Stimulated activated CD4-positive, alpha-beta T cell treated with anti-CD3 and anti-CD28 coated beads, Interleukin-1b, Interleukin-23, amount 100 ng/mL, for 24 hours (primary cell): Measurements from ENCODE around the gene SHISA7.

Experiments
- DNase-seq, 4 experiments: peaks; one replicate each; pipeline ENCODE4 v3.0.0-alpha.2; 2020; ENCODE audit warnings: low read depth in 4 of 4, low spot score in 1 of 4

The SHISA7 gene

DNA sequence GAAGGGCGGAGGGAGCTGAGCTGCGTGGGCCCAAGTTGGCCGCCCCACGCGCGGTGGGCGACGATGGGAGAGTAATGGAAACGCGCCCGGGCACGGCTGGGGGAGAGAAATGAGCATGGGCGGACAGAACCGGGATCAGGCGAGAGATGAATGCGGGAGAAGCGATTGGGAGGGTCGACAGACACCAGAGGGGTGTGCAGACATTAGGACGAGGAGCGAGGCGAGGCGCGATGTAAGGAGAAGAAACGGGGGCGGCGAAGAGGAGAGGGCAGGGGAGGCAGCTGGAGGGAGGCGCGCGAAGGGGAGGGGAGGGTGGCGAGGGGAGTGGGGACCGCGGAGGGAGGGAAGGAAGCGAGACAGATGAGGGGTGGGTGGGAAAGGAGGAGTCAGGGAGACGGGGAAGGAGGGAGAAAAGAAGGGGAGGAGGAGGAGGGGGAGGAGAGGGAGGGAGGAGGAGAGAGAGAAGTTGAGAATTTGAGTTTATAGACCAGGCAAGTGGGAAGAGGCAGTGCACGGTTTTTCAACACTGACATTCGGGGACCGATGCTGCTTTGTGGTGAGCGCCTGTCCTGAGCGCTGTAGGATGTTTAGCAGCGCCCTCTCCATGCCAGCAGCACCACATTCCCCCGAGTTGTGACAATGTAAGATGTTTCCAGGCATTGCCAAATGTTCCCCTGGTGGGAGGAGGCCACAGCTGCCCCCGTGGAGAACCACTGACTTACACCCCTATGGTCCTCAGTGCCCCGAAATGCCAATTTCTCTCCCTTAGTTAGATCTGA, at the start of gene SHISA7:
Gene SHISA7 (minus strand): TSS at position 256 of the 779 bp plus-strand sequence. CDS start 437 bp downstream, outside the sequence.
- no peak for DNase-seq

- DNase-seq: no peak
Observed at GRCh38 chr19:55492362-55492944, 49.4 kb upstream of the SHISA7 start.

DNA sequence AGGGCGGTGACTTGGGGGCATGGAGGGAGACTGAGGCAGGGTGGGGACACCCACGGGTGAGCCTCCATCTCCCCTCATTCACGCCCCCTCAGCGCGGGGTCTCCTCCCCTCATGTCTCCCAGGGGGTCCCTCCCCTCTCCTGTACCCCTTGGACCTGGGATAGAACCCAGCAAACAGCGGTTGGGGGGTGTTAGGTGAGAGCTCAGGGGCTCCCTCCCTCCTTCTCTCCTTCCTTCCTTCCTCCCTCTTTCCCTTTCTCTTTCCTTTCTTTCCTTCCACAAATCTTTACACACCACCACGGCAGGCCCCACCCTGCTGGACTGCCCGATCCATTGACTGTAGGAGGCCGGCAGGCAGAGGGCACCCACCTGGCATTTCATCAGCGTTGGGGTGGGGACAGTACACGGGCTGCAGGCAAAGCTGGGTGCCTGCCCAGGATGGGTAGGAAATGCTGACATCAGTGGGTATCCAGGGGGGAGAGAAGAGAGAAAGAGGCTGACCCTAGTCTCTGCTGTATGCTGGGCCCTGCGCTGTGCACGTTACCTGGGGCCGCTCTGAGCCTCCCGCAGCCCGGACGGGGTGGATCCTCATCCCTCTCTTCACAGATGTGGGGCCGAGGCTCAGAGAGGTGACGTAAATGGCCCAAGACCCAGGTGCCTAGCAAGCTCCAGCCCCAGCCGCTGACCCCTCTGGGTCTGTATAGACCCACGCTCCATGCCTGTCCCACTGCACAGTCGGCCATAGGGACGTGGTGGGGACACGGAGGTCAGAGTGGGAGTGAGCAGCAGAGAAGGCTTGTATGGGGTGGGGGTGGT, 48.7 kb upstream of the SHISA7 start:
- no peak for DNase-seq

GRCh38 chr19:55490478-55491432, 47.7 kb upstream of the SHISA7 start:
- DNase-seq: no peak

DNA sequence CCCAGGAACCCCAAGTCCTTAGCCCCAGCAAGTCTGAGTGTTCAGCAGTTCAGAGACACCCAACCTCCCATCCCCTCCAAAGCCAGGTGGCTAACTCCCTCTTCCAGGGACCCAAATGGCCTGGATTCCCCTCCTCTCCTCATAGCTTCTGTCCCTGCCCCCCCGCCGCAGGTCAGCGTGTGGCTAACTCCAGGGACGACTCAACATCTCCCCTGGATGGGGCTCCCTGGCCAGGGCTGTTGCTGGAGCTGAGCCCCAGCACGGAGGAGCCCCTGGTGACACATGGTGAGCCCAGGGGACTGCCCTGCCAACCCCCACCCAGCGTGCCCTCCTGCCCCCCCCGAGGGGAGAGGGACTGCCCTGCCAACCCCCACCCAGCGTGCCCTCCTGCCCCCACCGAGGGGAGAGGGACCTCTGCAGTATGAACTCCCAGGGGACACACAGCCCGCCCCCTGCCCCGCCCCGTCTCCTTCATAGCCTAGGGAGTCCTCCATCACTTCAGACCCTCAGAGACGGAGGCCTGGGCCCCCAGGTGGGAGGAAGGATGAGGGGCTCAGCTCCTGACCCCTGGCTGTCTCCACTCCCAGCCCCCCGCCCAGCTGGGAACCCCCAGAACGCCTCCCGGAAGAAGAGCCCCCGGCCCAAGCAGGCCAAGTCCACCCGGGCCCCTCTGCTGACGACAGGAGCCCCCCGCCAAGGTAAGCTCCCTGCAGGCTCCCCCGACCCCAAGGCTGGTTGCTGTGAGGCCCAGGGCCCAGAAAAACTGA, 46.8 kb upstream of the SHISA7 start:
- no peak for DNase-seq

- no peak for DNase-seq
Observed at GRCh38 chr19:55488986-55489710, 46.0 kb upstream of the SHISA7 start.

GRCh38 chr19:55487924-55488687, 45.0 kb upstream of the SHISA7 start, which contains the start of gene SSC5D:
SSC5D (plus strand) TSS chr19:55488436; CDS start chr19:55488590, 154 bp downstream.
- no peak for DNase-seq

DNA sequence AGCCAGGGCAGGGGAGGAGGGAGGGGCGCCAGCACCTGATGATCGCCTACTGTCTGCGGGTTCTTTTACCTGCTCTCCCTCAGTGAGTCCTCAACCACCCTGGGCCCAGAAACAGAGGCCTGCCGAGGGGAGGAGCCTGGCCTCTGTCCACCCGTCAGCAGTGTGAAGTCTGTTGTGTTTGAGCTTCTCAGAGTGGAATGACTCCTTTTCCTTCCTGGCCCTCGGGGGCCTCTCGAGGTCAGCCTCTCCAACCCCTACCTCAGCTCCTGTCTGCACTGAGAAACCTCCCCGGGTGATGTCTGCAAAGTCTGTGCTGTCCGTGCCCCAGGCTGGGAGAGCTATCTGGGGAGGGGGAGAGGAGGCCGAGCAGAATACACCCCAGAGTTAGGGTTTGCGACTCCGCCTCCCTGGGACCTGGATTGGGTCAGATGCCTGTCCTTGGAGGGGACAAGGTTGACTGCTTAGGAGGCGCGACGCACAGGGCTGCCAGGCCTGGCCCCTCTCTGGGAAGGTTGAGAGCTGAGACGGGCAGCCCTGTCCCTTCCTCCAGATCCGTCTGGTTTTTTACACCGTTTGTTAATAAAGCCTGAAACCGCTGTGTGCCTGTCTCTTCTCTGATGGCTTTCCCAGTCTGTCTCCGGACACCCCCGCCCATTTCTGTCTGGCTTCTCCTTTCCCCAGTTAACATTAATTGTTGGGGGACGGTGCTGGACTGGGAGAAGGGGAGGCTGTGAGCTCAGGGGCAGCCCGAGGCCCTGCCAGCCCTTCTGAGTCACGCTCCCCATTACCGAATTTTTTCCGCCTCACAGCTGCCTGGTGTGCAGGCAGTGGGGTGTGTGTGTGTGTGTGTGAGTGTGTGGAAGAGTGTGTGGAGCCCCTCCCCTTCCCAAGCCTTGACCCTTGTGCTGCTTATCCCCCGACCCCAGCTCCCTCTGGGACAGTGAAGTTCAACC, 44.1 kb upstream of the SHISA7 start:
- peak in 1 of 4 experiments; percentile 58 for DNase-seq

DNA sequence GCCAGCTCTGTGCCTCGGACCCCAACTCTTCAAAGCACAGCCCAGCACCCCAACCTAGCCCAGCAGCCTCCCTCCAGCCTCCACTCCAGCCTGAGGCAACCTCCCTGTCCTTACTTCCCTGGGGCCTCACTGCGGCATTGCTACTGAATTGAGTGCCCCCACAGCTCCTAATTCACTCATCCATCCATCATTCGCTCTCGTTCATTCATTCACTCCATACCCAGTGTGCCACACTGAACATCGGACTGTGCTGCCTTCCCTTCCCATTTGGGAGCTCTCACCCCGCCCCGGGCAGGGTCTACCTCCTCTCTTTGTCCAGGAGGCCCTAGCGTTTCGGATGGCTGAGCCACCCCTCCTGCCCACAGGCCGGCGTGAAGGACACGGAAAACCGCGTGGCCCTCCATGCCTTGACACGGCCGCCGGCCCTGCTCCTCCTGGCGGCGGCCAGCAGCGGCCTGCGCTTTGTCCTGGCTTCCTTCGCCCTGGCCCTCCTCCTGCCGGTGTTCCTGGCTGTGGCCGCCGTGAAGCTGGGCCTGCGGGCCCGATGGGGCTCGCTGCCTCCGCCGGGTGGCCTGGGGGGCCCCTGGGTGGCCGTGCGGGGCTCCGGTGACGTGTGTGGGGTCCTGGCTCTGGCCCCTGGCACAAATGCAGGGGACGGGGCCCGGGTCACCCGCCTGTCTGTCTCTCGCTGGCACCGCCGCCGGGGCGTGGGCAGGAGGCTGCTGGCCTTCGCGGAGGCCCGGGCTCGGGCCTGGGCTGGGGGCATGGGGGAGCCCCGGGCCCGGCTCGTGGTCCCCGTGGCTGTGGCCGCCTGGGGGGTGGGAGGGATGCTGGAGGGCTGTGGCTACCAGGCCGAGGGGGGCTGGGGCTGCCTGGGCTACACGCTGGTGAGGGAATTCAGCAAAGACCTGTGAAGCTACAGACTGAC, 43.2 kb upstream of the SHISA7 start:
- DNase-seq: no peak

- no peak for DNase-seq
Observed at GRCh38 chr19:55485439-55486011, 42.4 kb upstream of the SHISA7 start.

GRCh38 chr19:55484593-55485438, 41.7 kb upstream of the SHISA7 start, which contains the start of gene NAT14:
NAT14 (plus strand) TSS chr19:55485188; CDS start chr19:55485709, 521 bp downstream.
- peak in 3 of 4 experiments; percentile 42 to 55 (median 52) for DNase-seq

- no peak for DNase-seq
Observed at GRCh38 chr19:55483706-55484592, 40.8 kb upstream of the SHISA7 start.

DNA sequence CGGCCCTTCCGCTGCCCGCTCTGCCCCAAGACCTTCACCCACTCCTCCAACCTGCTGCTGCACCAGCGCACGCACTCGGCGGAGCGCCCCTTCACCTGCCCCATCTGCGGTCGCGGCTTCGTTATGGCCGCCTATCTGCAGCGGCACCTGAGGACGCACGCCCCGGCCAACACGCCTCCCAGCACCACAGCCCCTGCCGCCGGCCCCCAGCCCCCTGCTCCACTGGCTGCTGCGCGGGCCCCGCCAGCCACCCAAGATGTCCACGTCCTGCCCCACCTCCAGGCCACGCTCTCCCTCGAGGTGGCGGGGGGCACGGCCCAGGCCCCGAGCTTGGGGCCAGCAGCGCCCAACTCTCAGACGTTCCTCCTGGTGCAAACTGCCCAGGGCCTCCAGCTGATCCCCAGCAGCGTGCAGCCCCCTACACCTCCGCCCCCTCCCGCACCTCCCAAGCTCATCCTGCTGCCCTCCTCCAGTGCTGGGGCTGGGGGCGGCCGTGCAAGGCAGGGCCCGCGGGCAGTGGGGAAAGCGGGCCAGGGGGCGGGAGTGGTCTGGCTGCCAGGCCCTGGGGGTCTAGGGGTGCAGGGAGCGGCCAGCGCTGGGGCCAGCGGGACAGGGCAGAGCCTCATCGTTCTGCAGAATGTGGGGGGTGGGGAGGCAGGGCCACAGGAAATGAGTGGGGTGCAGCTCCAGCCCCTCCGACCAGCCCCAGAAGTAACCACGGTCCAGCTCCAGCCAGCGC, 40.0 kb upstream of the SHISA7 start:
- DNase-seq: no peak
